ENCODE data around the gene PRSS35.

PRSS35 gene

DNA sequence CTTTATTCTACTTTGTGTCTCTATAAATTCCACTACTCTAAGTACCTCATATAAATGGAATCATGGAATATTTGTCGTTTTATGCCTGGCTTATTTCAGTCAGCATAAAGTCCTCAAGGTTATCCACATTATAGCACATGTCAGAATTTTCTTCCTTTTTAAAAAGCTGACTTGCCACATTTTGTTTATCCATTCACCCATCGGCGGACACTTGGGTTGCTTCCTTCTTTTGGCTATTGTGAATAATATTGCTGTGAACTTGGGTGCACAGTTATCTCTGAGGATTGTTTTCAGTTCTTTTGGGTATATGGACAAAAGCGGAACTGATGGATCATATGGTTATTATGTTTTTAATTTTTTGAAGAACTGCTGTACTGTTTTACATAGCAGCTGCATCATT is 42.3 kb upstream of the PRSS35 start:
- TF ChIP-seq, protein P1, sequence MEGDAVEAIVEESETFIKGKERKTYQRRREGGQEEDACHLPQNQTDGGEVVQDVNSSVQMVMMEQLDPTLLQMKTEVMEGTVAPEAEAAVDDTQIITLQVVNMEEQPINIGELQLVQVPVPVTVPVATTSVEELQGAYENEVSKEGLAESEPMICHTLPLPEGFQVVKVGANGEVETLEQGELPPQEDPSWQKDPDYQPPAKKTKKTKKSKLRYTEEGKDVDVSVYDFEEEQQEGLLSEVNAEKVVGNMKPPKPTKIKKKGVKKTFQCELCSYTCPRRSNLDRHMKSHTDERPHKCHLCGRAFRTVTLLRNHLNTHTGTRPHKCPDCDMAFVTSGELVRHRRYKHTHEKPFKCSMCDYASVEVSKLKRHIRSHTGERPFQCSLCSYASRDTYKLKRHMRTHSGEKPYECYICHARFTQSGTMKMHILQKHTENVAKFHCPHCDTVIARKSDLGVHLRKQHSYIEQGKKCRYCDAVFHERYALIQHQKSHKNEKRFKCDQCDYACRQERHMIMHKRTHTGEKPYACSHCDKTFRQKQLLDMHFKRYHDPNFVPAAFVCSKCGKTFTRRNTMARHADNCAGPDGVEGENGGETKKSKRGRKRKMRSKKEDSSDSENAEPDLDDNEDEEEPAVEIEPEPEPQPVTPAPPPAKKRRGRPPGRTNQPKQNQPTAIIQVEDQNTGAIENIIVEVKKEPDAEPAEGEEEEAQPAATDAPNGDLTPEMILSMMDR (IDR thresholded peaks at IDR 0.05; ENCODE audit: low read depth, low read length): no peak
- no peaks in the 10 kb centered on the region for H3K36me3 ChIP-seq
- H3K9me3 ChIP-seq: no peaks in the 10 kb centered on the region
- no peaks in the 10 kb centered on the region for H3K27me3 ChIP-seq
- no peak overlapping the region for H3K4me3 ChIP-seq (ENCODE audit: low read depth, low read length)
- no peaks in the 10 kb centered on the region for H3K4me1 ChIP-seq
- no peak for DNase-seq

DNA sequence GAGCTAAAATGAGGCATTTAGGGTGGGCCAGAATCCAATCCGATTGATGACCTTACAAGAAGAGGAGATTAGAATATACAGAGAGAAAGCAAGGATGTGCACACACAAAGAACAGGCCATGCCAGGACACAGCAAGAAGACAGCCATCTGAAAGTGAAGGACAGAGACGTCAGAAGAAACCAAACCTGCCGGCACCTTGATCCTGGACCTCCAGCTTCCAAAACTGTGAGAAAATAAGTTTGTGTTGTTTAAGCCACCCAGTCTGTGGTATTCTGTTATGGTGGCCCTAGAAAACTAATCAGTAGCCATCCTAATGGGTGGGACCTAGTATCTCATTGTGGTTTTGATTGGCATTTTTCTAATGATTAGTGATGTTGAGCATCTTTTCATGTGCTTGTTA is 41.7 kb upstream of the PRSS35 start:
- H3K4me3 ChIP-seq (ENCODE audit: low read depth, low read length): no peak overlapping the region
- no peaks in the 10 kb centered on the region for H3K27me3 ChIP-seq
- no peaks in the 10 kb centered on the region for H3K9me3 ChIP-seq
- no peaks in the 10 kb centered on the region for H3K4me1 ChIP-seq
- TF ChIP-seq, protein P1 (IDR thresholded peaks at IDR 0.05; ENCODE audit: low read depth, low read length): no peak
- DNase-seq: no peak
- H3K36me3 ChIP-seq: no peaks in the 10 kb centered on the region

DNA sequence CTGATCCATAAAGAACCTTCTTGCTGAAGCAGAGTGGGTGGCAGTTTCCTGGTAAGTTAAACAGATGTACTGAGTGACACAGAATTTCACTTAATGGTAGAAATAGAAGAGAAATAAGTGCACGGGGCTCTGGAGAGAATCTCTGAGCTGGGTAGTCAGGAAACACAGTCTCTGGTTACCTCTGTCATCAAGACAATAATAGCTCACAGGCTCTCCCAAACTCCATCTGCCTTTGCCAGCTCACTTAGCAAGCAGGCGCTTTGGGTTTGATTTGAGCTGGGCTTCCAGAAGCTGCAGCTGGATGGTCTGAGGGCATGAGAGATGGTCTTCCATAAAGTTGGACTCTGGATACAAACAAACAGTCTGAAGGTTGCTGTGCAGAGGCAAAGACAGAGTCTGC is 39.6 kb upstream of the PRSS35 start:
- Histone ChIP-seq H3K9me3 (no peaks in the 10 kb centered on the region), H3K4me1 (no peaks in the 10 kb centered on the region), H3K27me3 (no peaks in the 10 kb centered on the region), H3K36me3 (no peaks in the 10 kb centered on the region), H3K4me3 (ENCODE audit: low read depth, low read length) (no peak overlapping the region)
- TF ChIP-seq, protein P1 (IDR thresholded peaks at IDR 0.05; ENCODE audit: low read depth, low read length): no peak
- DNase-seq: no peak

DNA sequence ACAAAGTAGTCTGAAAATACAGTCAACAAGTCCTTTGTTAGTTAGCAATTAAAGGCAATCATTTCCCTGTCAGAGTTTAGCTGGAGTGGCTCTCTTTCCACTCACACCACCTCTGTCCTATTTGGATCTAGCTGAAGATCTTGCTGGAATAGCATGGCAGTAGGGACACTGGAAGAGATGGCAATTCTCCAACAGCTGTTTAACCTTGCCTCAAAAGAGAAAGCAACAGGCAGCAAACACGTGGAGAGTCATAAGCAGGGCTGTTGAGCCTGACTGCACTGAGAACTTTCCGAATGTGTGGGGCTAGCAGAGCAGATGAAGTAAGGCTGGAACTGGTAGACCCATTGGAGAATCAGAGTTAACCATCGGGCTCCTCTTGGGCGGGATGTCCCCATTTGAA is 38.0 kb upstream of the PRSS35 start:
- H3K36me3 ChIP-seq: no peaks in the 10 kb centered on the region
- DNase-seq: no peak

DNA sequence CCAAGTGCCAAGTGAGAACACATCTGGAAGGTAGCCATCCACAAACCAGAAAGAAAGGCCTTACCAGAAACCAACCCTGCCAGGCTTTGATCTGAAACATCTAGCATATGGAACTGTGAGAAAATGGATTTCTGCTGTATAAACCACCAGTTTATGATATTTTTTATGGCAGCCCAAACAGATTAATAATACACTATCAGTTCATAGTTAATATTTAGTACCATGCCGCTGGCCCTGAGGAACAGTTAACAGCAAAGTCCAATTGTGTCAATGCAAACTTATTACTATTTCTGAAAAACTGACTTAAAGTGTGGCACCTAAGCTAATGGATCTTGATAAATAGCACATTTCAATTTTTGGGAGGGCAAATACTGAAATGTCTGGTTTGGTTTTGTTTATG is 35.4 kb upstream of the PRSS35 start:
- Histone ChIP-seq H3K4me1 (no peaks in the 10 kb centered on the region), H3K36me3 (no peaks in the 10 kb centered on the region), H3K27me3 (no peaks in the 10 kb centered on the region), H3K4me3 (ENCODE audit: low read depth, low read length) (no peak overlapping the region), H3K9me3 (no peaks in the 10 kb centered on the region)
- DNase-seq: no peak
- TF ChIP-seq, protein P1 (IDR thresholded peaks at IDR 0.05; ENCODE audit: low read depth, low read length): no peak

More for the DNA sequence above, 38.0 kb upstream of the PRSS35 start:
- no peak overlapping the region for H3K4me3 ChIP-seq (ENCODE audit: low read depth, low read length)
- TF ChIP-seq, protein P1 (IDR thresholded peaks at IDR 0.05; ENCODE audit: low read depth, low read length): no peak
- H3K27me3 ChIP-seq: no peaks in the 10 kb centered on the region
- no peaks in the 10 kb centered on the region for H3K4me1 ChIP-seq
- H3K9me3 ChIP-seq: no peaks in the 10 kb centered on the region

DNA sequence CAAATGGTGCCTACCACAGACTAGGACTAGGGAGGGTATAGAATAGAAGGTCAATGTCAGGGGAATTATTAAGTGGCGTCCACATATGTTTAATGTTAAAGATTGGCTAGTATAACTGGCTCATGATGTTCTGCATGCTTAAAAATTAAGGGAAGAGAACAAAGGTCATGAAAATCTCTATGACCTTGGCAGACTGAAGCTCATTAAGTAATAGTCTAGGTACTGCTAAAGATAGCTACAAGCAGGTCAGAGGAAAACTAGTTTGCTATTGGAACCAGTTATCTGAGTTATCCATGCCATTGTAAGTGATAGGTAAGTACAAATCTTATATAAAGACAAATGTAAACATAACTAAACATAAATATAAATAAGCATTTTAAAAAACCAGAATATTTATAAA is 32.9 kb upstream of the PRSS35 start:
- Histone ChIP-seq H3K4me3 (ENCODE audit: low read depth, low read length) (no peak overlapping the region), H3K4me1 (no peaks in the 10 kb centered on the region), H3K36me3 (no peaks in the 10 kb centered on the region), H3K27me3 (no peaks in the 10 kb centered on the region), H3K9me3 (no peaks in the 10 kb centered on the region)
- TF ChIP-seq, protein P1 (IDR thresholded peaks at IDR 0.05; ENCODE audit: low read depth, low read length): no peak
- DNase-seq: no peak
